GM19468 (cell line): ENCODE data around the gene DEPDC7.
"Not testable (repeated sequence)": the region's sequence is repeated elsewhere in the genome, so short reads cannot be mapped to it uniquely, and the experiment has no call there.

ENCODE experiments used
- ATAC-seq: cut with Tn5 transposase; IDR thresholded peaks from one replicate; pipeline ENCODE4 v1.9.1; 2021; ENCODE audit warnings: mild to moderate bottlenecking, moderate library complexity, moderate number of reproducible peaks; ENCODE audit not compliant: unreplicated experiment; ENCODE audit errors: extremely low read depth

Gene DEPDC7

GRCh38 chr11:33021501-33021900 is 5.8 kb downstream of the DEPDC7 start:
- no peak for ATAC-seq

GRCh38 chr11:33021937-33022336 is 6.3 kb downstream of the DEPDC7 start:
- no peak for ATAC-seq

GRCh38 chr11:33025339-33025722 is 9.7 kb downstream of the DEPDC7 start:
- no peak for ATAC-seq

GRCh38 chr11:33027233-33027632 is 11.6 kb downstream of the DEPDC7 start:
- no peak for ATAC-seq

GRCh38 chr11:33027846-33028536 is 12.3 kb downstream of the DEPDC7 start:
- ATAC-seq: no peak

GRCh38 chr11:33028537-33028914 is 12.8 kb downstream of the DEPDC7 start:
- ATAC-seq: no peak

- not testable (repeated sequence) for ATAC-seq
Measured at GRCh38 chr11:33029218-33029617, 13.5 kb downstream of the DEPDC7 start.

- ATAC-seq: no peak
Measured at GRCh38 chr11:33033493-33033892, 17.8 kb downstream of the DEPDC7 start.

- no peak for ATAC-seq
Measured at GRCh38 chr11:33035011-33035410, 19.3 kb downstream of the DEPDC7 start.

GRCh38 chr11:33039274-33040032 is 23.8 kb downstream of the DEPDC7 start, which contains the start of gene TCP11L1:
TCP11L1 (plus strand) TSS chr11:33039572; CDS start chr11:33043774, 4,202 bp downstream.
- ATAC-seq: peak; percentile 74

- no peak for ATAC-seq
Measured at GRCh38 chr11:33040033-33040861, 24.6 kb downstream of the DEPDC7 start.

- no peak for ATAC-seq
Measured at GRCh38 chr11:33040862-33041453, 25.3 kb downstream of the DEPDC7 start.

- no peak for ATAC-seq
Measured at GRCh38 chr11:33043221-33043830, 27.6 kb downstream of the DEPDC7 start.

- no peak for ATAC-seq
Measured at GRCh38 chr11:33044285-33044756, 28.6 kb downstream of the DEPDC7 start.

- ATAC-seq: no peak
Measured at GRCh38 chr11:33045551-33046255, 30.0 kb downstream of the DEPDC7 start.

GRCh38 chr11:33048701-33049100 is 33.0 kb downstream of the DEPDC7 start:
- not testable (repeated sequence) for ATAC-seq

- not testable (repeated sequence) for ATAC-seq
Measured at GRCh38 chr11:33049565-33050408, 34.1 kb downstream of the DEPDC7 start.

- no peak for ATAC-seq
Measured at GRCh38 chr11:33052231-33052630, 36.6 kb downstream of the DEPDC7 start.
